NCI-H526 (cell line): Measurements from ENCODE around the gene CACNA1F.

Experiments
- DNase-seq, 2 experiments: peaks; one replicate each; lab custom pipeline; 2025; lab: John Stamatoyannopoulos, UW

The CACNA1F gene

DNA sequence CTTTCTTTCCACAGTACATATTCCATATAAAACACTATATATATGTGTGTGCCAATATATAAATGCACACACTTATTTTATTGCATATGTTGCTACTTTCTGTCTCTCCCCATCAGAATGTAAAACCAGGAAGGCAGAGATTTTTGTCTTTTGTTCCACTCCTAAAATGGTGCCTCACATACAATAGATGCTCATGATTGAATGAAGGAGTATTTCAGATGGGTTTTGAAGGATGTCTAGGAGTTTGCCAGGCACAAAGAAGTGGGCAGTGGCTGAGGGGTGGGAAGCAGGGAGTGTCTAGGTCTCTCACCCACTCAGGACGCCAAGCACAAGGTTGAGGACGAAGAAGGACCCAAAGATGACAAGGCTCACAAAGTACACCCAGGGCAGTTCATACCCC, 5.4 kb downstream of the CACNA1F start:
- DNase-seq = no peak

DNA sequence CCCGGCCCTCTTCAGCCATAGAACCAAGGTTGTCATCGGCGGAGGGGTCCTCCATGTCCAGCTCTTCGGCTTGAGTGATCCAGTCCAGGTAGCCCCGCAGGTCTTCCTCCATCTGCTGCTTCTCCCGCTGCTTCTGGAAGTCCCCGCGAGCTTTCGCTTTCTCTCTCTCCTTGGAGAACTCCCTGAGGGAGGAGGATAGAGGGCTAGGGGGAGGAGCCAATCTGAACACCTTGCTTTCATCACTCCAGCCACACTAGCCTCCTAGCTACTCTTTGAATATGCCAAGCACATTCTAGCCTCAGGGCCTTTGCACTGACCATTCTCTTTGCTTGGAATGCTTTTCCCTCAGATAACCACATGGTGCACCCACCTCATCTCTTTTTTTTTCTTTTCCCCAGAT, 6.2 kb downstream of the CACNA1F start:
- no peak for DNase-seq

DNA sequence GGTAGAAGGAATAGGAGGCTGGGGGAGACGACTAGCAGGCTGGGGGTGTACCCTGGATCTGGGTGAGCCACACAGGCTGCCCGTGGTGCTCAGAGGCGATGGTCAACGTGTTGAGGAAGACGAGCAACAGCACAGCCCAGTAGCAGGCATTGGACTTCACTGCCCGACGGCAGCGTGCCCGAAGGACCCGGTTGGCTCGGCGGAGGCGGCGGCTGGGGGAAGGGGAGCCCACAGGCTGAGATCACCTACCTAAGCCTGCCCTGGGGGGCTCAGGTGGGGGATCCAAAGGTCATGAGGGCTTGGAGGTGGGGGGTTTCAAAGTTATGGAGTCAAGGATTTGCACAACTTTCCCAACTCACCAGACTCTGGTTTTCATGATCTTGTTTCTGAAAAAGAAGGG, 7.3 kb downstream of the CACNA1F start:
- DNase-seq = no peak

DNA sequence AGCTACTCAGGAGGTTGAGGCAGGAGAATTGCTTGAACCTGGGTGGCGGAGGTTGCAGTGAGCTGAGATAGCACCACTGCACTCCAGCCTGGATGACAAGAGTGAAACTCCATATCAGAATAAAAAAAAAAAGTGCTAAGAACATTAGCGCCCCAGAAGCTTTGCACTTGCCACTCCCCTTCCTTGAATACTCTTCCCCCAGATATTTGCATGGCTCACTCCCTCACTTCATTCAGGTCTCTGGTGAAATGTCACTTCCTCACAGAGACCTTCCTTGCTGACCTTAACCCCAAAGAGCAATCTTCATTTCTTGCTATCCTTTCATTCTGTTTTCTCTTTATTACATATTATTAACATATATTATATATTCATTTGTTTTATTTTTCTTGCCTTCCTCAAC, 11.3 kb downstream of the CACNA1F start:
- DNase-seq = no peak

DNA sequence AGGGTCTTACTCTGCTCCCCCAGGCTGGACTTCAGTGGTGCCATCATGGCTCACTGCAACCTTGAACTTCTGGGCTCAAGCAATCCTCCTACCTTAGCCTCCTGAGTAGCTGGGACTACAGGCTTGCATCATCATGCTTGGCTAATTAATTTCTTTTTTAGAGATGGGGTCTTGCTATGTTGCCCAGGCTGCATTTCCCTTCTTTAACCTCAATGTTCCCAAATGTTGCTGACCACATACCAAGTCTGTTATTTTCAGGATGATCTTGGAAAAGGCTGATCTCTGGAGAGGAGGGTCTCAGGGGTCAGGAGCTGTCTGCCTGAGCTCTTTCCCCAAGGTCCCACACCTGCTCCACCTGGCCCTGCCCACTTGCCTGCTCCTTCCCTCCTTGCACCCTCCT, 13.0 kb downstream of the CACNA1F start:
- DNase-seq = no peak

DNA sequence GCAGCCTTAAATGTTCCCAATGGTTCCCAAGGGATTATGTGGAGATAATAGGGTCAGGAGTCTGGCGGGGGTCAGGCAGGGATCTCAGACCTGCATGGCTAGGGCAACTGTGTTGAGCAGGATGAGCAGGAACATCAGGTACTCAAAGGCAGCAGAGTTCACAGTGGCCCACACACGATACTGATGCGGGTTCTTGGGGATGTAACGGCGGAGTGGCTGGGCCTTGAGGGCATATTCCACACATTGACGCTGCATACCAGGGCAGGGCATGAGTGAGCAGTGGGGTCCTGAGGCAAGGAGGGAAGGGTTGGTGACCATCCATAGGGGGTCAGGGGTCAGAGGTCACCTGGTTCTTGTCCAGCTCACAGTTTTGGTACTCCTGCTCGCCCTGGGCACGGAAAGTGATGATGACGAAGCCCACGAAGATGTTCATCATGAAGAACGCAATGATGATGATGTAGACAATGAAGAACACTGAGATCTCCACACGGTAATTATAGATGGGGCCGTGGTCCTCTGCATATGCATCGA, 18.1 kb downstream of the CACNA1F start:
- no peak for DNase-seq

DNA sequence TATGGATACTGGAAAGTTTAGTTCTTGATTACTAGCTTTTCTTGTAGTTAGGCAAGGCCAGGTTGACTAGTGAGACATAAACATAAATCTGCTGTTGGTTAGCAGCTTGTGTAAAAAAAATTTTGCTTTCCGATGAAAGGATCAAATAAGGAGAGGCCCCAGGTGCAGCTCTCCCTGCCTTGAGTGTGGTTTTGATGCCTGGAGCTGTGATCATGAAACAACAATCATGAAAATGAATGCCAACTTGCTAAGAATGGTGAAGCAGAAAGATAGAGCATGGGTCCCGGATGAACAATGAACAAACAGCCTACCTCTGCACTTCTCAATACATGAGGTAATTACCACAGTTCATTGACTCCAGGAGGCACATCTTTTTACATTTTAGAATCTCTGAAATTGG, 18.7 kb downstream of the CACNA1F start:
- DNase-seq = no peak

DNA sequence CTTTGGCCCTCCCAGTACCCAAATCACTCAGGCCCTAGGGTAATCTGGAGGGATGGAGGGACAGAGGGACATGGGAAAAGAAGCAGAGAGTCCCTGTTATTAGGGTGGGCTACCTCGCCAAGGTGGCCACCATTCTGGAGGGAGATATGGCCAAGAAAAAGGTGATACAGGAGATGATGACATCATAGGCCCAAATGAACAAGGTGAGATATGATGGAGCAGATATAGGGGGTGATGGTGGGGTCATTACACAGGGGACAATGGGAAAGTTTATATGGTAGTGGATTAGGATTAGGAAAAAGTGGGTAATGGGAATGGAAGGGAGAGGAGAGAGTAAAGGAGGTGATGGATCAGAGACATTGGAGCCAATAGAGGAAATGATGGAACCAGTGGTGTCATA, 20.3 kb downstream of the CACNA1F start:
- no peak for DNase-seq

DNA sequence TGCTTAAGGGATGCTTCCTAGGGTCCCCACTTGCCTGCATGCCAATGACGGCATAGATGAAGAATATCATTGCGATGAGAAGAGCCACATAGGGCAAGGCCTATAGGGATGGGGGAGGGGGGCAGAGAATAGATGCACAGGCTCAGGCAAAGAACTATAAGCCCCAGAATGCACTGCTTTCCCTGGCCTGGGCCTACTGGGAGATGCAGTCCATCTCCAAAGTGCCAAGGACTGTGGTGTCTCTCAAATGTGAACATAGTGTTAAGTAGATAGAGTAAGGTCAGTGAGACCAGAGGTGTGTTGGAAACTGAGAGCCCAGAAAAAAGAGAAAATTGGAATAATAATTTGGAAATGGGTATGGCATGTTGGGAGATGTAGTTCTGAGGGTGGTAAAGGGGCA, 20.9 kb downstream of the CACNA1F start:
- no peak for DNase-seq

DNA sequence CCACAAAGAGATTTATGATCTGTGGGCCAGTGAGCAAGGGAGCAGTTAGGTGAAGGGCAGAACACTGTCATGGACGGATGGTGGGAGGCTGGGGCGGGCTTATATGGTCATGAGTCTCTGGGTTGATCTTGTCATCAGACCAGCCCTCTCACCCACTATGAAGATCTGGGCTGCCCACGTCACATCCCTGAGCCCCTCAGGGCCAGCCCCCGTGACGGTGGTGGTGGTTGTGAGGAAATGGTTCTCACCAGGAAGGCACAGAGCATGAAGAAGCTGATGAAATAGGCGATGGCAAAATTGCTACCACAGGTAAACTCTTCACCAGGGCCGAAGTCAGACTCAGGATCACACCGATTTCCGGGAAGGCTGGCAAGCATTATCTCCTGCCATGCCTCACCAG, 22.1 kb downstream of the CACNA1F start:
- no peak for DNase-seq

DNA sequence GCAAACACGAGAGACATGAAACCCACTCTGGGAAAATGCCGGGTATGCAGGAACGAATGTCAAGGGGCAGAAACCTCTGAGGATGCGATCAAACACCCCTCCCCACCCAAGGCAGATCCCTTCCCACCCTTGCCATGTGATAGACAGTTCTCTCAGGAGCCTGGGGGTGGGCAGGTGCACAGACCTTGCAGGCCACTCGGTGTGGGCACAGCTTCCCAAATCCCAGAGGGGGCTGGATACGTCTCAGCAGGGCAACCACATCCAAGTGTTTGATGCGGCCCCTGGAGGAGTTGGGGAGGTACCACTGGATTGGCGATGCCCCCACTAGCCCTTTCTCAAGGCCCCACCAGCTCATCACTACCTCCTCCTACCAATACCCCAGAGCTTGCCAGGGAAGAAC, 22.7 kb downstream of the CACNA1F start:
- DNase-seq = no peak

DNA sequence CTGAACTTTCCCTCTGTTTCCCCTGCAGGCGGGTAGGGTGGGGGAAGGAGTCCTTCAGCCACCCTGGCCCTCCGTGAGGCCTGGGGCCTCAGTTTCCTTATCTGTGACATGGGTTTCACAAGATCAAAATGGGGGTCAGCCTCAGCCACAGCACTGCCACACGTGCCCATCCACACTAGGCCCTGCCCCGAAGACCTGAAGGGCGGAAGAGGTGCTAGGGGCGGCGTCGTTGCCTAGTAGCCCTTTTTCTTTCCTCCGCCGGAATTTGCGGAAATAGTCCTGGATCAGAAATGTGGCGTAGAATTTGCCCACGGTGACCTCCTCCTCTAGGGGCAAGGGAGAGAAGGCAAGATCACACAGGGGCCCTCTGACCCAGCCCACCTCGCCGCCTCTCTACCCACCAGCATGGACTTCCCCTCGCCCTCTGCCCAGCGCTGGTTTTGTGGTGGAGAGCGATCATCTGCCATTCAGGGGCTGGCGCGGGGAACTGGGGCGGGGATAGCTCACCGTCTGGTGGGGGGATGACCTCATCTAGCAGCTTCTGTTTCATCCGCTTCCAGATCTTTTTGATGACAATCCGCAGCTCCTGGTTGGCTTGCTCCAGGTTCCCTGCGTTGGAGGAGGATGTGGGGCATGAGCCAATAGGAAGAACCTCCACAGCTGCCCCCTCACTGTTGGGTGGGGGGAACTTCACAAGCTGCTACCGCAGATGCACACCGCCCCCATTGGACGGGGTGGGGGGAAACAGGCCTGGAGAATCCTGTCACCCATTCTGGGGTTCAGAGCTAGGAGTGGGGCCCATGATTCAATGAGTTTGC, 23.5 kb downstream of the CACNA1F start:
- DNase-seq = no peak

DNA sequence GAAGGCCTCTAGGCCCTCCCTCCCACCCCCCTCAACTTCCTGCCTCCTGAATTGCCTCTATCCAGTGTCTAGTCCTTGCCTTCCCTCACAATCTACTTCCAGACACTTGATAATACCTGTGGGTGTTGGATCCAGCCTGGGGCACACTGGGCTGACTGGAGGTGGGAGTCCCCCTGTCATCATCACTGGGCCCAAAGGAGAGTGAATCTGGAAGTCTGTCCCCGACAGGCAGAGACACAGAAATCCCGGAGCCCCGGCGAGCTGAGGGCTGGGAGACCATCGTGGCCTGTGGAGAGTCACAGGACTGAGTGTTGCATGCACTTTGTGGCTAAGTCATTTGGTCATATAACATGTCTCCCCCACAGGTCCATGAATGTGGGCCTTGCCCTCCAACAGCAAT, 24.7 kb downstream of the CACNA1F start:
- DNase-seq = no peak

DNA sequence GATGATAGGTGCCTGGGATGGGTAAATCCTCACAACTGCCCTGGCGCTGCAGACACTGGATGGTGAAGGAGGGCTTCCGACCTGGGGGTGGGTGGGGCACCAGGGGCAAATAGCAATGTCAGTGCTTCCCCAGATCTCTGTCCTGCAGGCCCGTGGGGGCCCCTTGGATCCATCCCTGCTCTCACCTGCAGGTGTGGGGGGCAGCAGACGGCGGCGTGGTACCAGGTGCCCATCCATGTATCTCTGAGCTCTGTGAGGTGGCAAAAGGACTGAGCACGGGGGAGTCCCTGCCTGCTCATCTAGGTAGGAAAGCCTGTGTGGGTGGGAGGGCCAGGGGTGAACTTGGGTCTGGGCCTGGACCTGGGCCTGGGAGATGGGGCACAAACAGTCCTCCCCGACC, 26.6 kb downstream of the CACNA1F start:
- no peak for DNase-seq

DNA sequence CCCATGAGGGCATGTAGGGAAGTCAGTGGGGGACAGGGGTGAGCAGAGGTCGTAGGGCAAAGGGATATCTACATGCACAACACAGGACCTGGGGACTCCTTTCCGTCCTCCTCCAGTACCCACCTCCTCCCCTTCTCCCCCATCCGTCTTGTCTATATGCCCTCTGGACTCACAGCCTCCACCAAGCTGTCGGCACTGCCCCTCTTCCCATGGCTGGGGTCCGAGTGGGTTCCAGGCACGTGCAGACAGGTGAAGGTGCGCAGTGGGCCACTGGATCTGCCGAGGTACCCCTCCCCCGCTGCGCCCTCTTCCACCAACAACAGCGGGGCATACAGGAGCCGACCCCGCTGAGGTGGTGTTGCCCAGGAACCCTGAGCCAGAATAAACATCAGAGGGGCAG, 27.7 kb downstream of the CACNA1F start:
- DNase-seq = no peak

DNA sequence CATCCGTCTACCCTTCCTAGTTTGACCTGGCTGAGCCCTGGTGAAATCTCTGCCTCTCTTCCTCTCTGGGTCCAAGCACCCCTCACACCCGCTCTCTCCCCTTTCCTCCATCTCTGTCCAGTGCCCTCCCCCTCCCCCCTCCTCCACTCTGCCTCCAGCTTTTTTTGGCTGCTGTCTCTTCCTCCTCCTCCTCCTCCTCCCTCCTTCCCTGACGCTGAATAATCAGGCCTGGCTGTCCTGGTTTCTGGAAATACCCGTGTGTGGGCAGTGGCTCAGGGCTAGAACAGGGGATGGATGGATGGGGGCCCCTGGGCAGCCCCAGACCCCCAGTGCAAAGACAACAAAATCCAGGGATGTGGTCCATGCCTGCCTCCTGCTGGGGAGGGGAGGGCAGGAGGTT, 28.4 kb downstream of the CACNA1F start:
- DNase-seq = no peak

DNA sequence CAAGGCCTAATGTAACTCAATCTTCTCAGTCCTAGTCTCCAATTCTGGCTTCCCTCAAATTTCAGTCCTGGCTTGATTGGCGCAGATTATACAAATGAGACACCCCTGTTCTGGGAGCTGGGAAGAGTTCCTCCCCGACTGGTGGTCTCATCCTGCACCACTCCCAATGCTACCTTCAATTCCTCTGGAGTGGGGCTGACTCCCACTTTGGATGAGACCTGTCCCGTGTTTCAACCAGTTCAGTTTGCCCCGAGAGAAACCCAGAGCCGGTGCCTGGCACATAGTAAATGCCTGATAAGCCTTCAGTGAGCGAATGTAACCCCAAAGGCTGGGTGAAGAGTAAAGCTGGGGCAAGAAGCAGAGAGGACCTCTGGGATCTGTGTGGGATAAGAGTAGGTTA, 29.1 kb downstream of the CACNA1F start:
- DNase-seq = no peak

DNA sequence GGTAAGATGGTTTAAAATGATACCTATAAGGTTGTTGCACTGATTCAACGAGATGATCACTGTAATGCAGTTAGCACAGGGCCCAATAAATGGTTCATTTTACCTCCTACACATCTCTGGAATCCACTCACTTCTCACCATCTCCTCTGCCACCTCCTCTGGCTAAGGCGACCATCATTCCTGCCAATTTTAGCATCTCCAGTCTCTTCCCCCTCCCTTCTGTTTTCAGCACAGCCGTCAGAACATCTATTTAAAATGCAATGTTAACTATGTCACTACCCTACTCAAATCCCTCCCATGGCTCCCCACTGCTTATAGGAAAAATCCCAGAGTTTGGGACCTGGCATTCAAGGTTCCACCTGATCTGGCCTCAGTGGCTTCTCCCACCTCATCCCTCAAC, 29.6 kb downstream of the CACNA1F start:
- DNase-seq = no peak

DNA sequence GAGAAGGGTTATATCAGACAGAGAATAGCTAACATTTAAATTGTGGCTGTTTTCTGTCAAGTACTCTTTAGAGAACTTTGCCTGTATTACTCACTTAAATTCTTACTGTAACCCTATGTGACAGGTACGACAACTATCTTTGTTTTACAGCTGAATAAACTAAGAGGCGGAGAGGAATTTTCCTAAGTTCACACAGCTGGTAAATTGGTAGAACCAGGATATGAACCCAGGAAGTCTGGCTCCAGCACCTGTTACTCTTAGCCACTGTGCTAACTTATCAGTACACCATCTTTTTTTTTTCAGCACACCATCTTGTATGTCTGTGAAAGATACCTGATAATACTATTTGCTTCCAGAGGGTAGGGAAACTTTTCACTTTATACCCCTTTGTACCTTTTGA, 31.1 kb downstream of the CACNA1F start:
- DNase-seq = peak; percentile 78 to 79

DNA sequence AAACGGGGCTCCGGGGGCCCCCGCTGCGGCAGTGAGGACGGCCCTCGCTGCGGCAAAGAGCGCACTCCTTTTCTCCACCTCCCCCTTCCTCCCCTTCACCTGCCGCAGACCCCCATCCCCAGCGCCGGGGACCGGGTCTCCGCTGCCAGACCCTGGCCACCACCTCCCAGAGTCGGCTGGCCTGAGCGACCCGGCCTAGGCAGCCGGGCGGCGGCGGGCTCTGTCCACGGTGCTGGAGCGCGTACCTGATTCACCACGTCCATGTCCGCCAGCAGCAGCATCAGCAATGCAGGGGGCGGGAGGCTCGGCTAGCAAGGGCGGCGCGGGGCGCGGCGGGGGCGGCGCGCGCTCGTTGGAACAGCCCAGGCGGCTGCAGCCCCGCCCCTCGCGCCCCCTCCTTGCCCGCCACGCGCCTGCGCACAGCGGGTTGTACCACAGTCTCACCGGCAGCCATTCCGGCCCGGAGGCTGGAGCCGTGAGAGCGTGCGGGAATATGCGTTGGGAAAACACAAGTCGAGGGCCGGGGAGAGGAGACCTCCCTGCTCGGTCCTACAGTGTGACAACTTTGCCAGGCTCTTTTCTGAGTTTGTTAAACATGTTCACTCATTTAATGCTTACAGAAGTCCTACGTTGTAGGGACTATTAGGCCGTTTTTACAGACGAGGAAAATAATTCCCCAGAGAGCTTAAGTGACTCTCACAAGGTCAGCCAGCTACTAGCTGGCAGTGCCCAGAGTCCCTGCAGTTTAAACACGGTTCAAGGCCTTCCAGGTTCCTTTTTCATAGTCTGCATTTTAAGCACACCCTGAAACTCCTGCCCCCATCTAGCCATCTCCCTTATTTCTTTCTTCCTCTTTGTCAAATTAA, 33.0 kb downstream of the CACNA1F start, which contains the start of gene SYP:
SYP (minus strand) TSS at position 288 of the 866 bp plus-strand sequence; CDS start at position 281, 7 bp downstream.
- DNase-seq = peak; percentile 56 to 91

DNA sequence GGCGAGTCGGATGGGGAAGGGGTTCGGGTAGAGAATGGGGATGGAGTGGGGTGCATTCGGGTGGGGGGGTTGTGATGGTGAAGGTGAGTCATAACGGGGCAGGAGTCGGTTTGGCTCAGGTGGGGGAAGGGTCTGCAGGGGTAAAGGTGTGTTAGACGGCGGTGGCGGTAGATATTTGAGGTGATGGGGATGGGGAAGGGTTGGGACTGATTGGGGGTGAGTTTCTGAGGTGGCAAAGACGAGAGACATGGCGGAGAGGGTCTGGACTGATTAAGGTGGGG, 33.9 kb downstream of the CACNA1F start:
- no peak for DNase-seq

DNA sequence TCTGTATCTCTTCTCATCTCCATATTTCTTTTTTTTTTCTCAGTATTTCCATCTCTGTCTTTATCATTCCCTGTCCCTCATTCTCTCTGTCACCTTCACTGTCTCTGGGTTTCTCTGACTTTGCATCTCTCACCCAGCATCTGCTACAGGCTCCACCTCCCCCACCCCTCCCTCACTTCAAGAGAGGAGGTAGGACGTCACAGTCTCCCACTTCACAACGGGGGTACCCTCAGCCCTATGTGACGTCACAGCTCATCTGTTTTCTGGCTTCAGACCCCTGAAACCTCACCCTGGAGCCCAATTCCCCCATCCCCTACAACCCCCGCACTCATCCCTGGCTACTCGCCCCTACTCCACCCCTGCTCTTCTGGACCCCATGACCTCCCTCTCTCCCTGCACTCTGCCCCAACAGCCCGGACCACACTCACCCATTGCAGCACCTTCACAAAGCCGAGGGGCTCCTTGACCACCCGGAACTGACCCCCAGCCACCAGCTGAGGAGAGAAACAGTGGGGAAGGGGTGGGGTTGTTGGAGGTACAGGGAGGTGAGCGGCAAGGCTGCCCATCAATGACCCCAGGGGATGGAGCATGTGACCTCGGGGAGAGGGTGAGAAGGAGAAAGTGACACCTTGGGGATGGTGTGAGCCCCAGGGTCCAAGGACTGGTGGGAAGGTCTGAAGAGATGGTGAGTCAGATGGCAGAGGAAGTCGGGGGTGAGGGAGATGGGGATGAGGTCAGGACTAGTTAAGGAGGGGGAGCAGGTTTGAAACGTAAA, 34.4 kb downstream of the CACNA1F start:
- DNase-seq = peak in 1 of 2 experiments; percentile 17
